Psoas muscle (tissue), 8 donors: Measurements from ENCODE around the gene ORM1. TPM values are rescaled to one million over a fixed set of nuclear protein-coding genes. Genes with fewer than 3 reads are reported as not detected.

Experiments used
- ATAC-seq, 4 donors: fragments of 200-7000 bp; cut with Tn5 transposase; one replicate each; pipeline ENCODE4 v1.9.1; 2020; ENCODE audit warnings: moderate library complexity in 3 of 4, mild to moderate bottlenecking in 2 of 4
- DNase-seq, 2 donors: peaks; one replicate each; pipeline ENCODE4 v3.0.0-alpha.2; 2020
- H3K27ac ChIP-seq: fragments of 200-600 bp; one replicate; pipeline ENCODE4 v1.8.0; 2022
- H3K27me3 ChIP-seq, 3 donors: fragments of 200-600 bp in 1 of 3; one replicate each; pipeline versions ENCODE4 v1.6.1 to v1.8.0; 2013 to 2022; ENCODE audit warnings: low read length in 2 of 3, mild to moderate bottlenecking in 2 of 3, moderate library complexity in 1 of 3; ENCODE audit not compliant: insufficient read depth in 3 of 3
- H3K36me3 ChIP-seq, 2 donors: fragments of 200-600 bp in 1 of 2; one replicate each; pipeline versions ENCODE4 v1.6.1 to v1.8.0; 2013 to 2022; ENCODE audit warnings: low read depth in 1 of 2, mild to moderate bottlenecking in 1 of 2, moderate library complexity in 1 of 2; ENCODE audit not compliant: insufficient read depth in 1 of 2
- H3K4me1 ChIP-seq: fragments of 200-600 bp; one replicate; pipeline ENCODE4 v1.8.0; 2022
- H3K4me3 ChIP-seq: fragments of 200-600 bp; one replicate; pipeline ENCODE4 v1.8.0; 2022; ENCODE audit warnings: mild to moderate bottlenecking
- H3K9me3 ChIP-seq: fragments of 200-600 bp; one replicate; pipeline ENCODE4 v1.8.0; 2022
- CTCF ChIP-seq: fragments of 200-600 bp; IDR thresholded peaks from one replicate; pipeline ENCODE4 v1.8.0; 2022; ENCODE audit warnings: antibody characterized with exemption
- WGBS, 3 donors: extraction: QIAGEN DNeasy Blood & Tissue Kit; methylation state at CpG; one replicate each; pipeline versions ENCODE4 v1.1.6 to v1.1.7; 2013; 5-methylcytosine and 5-hydroxymethylcytosine counted together
- intact Hi-C, 2 donors: fragments of 100-400 bp; cut with DNase I; formaldehyde crosslinking; loops; one replicate each; pipeline versions ENCODE4 v1.11.0 to v1.14.2; 2022
- polyA plus RNA-seq, 3 donors: library from polyadenylated mRNA; stranded (reverse); fragments of 200-250 nt; gene quantifications; one replicate each; pipeline ENCODE4 v1.2.3, GENCODE V29; 2013
- total RNA-seq, 4 donors: library from RNA; stranded (reverse); fragmentation: NEBNext Ultra II Directional in 2 of 4; extraction: Animal tissue kit (Norgen Biotek cat#: 25700) in 2 of 4; gene quantifications; one replicate each; pipeline versions ENCODE4 v1.2.1 to v1.2.4, GENCODE V29; 2021 to 2023
- donor health status: healthy with polysubstance abuse.
- donor health status: DM: no; HTN: no; CAD: no; lungs with moderate emphysema.
- donor health status: Bipolar disorder and iron deficiency.
- donor health status: healthy.
- donor health status: DM: yes; HTN: yes; CAD: no.
- donor health status: DM: no; HTN: no; CAD: no.
- donor health status: DM: no; HTN: no; CAD: no.
- donor health status: DM: yes; HTN: yes; CAD: no.

ORM1 gene
- total and polyA plus RNA-seq, 7 donors: 0.21 to 2.8 (median 1.2) TPM; not detected in 3

- peaks cover 0 to 3% of the 10 kb centered on the region in 2 donors for H3K36me3 ChIP-seq
Observed at GRCh38 chr9:114370251-114370967, 47.5 kb downstream of the ORM1 start.

GRCh38 chr9:114370968-114371320 is 48.0 kb downstream of the ORM1 start:
- no peaks in the 10 kb centered on the region for H3K9me3 ChIP-seq
- ATAC-seq (no peak), DNase-seq (no peak)
- intact Hi-C loops: no loop called here
- TF ChIP-seq CTCF: no peak
- no peaks in the 10 kb centered on the region for H3K27me3 ChIP-seq
- H3K4me1 ChIP-seq: no peaks in the 10 kb centered on the region
- no peak overlapping the region for H3K4me3 ChIP-seq
- 33 to 53% (median 50%) methylated on average over 4 of the region's 4 CpGs for WGBS, 3 donors
- peaks cover 0 to 3% of the 10 kb centered on the region in 2 donors for H3K36me3 ChIP-seq
- H3K27ac ChIP-seq: no peak overlapping the region

More at GRCh38 chr9:114370251-114370967, 47.5 kb downstream of the ORM1 start:
- WGBS, 3 donors: 49 to 59% (median 53%) methylated on average over 6 of the region's 6 CpGs
- ATAC-seq (no peak), DNase-seq (no peak)
- no peak overlapping the region for H3K27ac ChIP-seq
- no peaks in the 10 kb centered on the region for H3K9me3 ChIP-seq
- H3K27me3 ChIP-seq: no peaks in the 10 kb centered on the region
- H3K4me3 ChIP-seq: no peak overlapping the region
- H3K4me1 ChIP-seq: no peaks in the 10 kb centered on the region
- no peak for TF ChIP-seq CTCF
- intact Hi-C loops: no loop called here

GRCh38 chr9:114371343-114371944 is 48.5 kb downstream of the ORM1 start:
- ATAC-seq (no peak), DNase-seq (no peak)
- WGBS, 3 donors: 70 to 77% (median 71%) methylated on average over 7 of the region's 7 CpGs
- TF ChIP-seq CTCF: no peak
- H3K27me3 ChIP-seq: no peaks in the 10 kb centered on the region
- H3K4me1 ChIP-seq: no peaks in the 10 kb centered on the region
- peaks cover 0 to 3% of the 10 kb centered on the region in 2 donors for H3K36me3 ChIP-seq
- no peak overlapping the region for H3K4me3 ChIP-seq
- intact Hi-C loops: no loop called here
- no peak overlapping the region for H3K27ac ChIP-seq
- H3K9me3 ChIP-seq: no peaks in the 10 kb centered on the region

GRCh38 chr9:114371973-114372917 is 49.3 kb downstream of the ORM1 start:
- intact Hi-C loops: no loop called here
- WGBS, 3 donors: 42 to 46% (median 43%) methylated on average over 14 of the region's 14 CpGs
- DNase-seq: peak in 1 of 2 donors; percentile 43
- ATAC-seq: peak in 3 of 4 donors; percentile 28 to 47 (median 47)
- Histone ChIP-seq H3K27me3 (no peaks in the 10 kb centered on the region), H3K4me3 (no peak overlapping the region), H3K36me3 (peaks cover 0 to 11% of the 10 kb centered on the region in 2 donors), H3K9me3 (no peaks in the 10 kb centered on the region), H3K4me1 (no peaks in the 10 kb centered on the region), H3K27ac (no peak overlapping the region)
- no peak for TF ChIP-seq CTCF
